ENCODE results near the gene TOP1.
"Not testable (repeated sequence)": the region's sequence is repeated elsewhere in the genome, so short reads cannot be mapped to it uniquely, and the experiment has no call there.

The TOP1 gene

DNA sequence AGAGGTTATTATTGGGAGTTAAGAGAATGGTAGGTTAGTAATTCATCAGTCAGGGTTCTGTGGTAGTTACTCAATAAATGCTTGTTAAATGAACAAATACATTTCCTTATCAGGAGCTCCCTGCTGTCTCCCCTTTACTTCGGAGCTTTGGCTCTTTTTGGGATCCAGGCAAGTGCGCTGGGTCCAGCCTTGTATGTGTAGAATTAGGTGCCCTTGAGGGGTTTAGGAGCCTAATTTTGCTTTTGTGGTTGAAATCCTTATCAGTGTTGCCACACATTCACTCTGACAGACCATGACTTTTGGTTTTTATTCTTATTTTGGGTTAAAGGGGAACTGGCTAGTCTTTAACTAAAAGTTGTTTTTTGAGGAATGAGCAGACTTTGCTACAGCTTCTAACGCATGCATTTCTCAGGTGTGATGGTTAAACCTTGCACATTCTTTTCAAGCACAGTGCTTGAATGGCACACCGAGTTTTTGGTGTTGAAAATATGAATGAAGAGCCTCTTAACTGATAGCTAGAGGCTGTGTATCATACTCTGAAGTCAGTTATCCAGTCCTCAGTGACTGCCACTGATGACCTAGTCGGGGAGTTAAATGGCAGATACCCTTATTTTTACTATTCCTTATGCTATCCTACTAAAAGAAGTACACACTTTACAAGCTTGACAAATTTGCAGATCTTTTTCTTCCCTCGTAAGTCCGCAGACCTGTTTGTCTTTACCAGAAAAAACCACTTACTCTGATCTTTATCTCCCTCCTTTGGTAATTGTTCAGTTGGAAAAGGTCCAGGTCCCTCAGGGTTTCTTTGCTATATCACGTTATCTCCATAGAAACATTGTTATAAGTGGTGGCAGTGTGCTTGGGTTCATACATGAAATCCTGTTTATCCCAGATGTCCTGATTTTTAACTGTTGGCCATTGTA, 58.0 kb downstream of the TOP1 start:
- in situ Hi-C loops (cut with MboI; ENCODE audit: low sequenced_read_pairs), result no loop called here

GRCh38 chr20:41087325-41087685, 58.7 kb downstream of the TOP1 start:
- in situ Hi-C loops (cut with MboI; ENCODE audit: low sequenced_read_pairs), result no loop called here

DNA sequence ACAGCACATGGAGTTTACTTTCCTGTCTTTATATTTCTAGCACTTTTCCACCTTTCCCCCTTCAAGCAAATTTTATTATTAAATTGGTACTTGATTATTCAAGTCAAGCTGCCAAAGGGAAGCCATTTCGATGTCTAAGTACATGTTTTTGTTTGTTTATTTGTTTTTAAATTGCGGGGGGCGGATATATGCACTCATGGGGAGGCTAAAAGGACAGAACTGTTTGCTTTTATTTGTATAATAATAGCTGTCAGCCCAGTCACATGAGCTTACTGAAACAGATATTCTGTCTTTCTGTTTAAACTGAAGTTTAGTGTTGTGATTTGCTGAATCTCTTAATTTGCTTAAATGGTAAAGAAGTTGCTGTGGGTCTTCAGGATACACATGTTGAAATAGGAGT, 59.2 kb downstream of the TOP1 start:
- in situ Hi-C loops (cut with MboI; ENCODE audit: low sequenced_read_pairs), result no loop called here

- in situ Hi-C loops (cut with MboI; ENCODE audit: low sequenced_read_pairs), result no loop called here
Measured at GRCh38 chr20:41089555-41089954, 60.9 kb downstream of the TOP1 start.

DNA sequence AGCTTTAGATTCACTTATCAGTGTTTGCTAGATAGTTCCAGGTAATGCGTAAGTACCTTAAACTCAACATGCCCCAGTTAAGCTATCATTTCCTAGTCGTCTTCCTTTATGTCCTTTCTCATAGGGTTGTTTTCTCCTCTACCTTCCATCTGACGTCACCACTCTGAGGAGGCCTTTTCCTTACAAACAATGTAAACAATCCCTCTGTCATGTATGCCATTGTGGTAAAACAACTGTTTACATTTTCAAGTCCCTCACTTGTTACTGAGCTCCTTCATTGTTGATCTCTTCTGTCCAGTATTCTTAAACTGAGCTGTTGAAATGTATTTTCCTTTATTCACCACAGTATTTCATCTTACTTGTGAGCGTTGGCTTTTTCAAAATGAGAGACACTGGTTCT, 63.3 kb downstream of the TOP1 start:
- in situ Hi-C loops (cut with MboI; ENCODE audit: low sequenced_read_pairs), result loop anchor here (10.0 kb wide), 1 partner anchor 117 kb away; no protein-coding TSS in a partner anchor

GRCh38 chr20:41094353-41095055, 65.9 kb downstream of the TOP1 start:
- in situ Hi-C loops (cut with MboI; ENCODE audit: low sequenced_read_pairs), result loop anchor here (10.0 kb wide), 1 partner anchor 120 kb away; no protein-coding TSS in a partner anchor

DNA sequence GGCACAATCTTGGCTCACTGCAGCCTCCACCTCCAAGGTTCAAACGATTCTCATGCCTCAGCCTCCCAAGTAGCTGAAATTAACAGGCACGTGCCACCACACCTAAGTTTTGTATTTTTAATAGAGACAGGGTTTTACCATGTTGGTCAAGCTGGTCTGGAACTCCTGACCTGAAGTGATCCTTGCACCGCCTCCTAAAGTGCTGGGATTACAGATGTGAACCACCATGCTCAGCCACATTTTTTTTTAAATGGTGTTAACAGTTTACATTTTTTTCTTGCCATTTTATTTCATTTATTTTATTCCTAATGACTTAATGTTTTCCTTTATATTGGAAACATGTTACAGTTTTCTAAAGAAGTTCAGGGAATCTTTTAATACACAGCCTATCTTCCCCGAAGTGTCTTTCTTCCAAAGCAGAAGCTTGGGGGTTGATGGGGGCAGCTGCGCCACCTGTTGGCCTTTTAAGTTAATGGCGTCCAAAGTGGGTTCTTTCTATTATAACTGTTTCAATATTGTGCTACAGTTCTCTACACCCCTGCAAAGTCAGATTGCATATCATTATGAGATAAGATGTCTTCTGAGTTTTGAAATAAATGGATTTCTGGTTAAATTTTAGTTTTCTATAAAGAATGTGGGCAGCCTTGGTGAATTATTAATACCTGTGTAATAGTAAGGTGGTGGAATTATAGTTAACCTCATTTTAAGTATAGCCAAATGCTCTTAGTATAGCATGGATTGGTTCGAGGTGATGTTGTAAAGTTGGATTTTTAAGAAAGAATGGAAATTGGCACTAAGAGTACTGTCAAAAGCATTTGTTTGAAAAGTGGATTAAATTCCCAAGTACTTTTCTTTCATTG, 66.7 kb downstream of the TOP1 start:
- in situ Hi-C loops (cut with MboI; ENCODE audit: low sequenced_read_pairs), result loop anchor here (10.0 kb wide), 1 partner anchor 121 kb away; no protein-coding TSS in a partner anchor

DNA sequence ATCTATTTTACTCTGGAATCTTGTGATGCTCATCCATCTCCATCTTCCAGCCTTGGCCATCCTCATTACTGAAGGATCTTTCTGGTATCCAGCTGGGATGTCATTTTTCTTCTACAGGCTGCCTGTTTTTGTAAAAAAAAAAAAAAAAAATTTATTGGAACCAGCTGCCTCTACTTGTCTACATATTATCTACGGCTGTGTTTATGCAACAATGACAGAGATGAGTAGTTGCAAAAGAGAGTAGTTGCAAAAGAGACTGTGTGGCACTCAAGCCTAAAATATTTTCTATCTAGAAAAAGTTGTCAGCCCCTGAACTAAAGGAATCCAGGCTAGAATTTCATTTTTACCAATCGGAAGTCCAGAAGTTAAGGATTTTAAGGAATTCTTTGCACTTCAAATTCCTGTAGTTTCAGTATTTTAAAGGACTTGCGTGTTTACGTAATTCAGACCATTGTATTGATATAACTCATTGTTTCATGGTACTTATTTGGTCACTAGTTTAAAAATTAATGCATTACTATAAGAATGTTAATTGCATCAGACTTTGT, 70.2 kb downstream of the TOP1 start:
- in situ Hi-C loops (cut with MboI; ENCODE audit: low sequenced_read_pairs), result loop anchor here (10.0 kb wide), 1 partner anchor 124 kb away; no protein-coding TSS in a partner anchor

DNA sequence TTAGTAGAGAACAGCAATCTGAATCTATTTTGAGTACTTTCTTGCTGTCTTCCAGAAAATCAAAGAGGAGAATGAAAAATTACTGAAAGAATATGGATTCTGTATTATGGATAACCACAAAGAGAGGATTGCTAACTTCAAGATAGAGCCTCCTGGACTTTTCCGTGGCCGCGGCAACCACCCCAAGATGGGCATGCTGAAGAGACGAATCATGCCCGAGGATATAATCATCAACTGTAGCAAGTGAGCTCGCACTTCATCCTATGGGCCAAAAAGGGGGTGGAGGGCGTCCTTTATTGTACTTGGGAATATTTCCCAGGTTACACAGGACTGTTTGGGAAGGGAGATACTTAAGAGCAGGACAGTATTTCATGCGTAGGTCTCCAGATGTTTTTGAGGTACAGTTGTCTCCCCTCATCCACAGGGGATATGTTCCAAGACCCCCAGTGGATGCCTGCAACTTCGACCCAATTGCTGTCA, 71.4 kb downstream of the TOP1 start:
- in situ Hi-C loops (cut with MboI; ENCODE audit: low sequenced_read_pairs), result no loop called here

DNA sequence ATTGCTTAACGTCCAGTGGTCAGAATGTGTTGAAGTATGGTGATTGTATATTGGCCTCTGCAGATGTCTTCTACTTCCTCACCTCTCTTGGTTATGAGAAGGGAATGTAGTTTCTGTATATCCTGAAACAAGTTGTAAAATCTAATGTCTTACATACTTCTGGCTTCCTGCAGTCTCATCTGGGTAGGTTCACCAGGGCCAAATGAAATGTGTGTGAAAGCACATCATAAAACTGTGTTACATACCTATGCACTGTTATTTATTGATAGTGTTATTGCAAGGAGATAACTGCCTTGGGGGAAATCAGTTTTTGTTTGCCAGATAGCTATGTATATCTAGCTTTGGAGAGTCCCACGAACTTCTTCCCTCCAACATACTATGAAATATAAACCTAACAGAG, 73.0 kb downstream of the TOP1 start:
- in situ Hi-C loops (cut with MboI; ENCODE audit: low sequenced_read_pairs), result no loop called here

- in situ Hi-C loops (cut with MboI; ENCODE audit: low sequenced_read_pairs), result no loop called here
Measured at GRCh38 chr20:41108531-41108930, 79.9 kb downstream of the TOP1 start.

DNA sequence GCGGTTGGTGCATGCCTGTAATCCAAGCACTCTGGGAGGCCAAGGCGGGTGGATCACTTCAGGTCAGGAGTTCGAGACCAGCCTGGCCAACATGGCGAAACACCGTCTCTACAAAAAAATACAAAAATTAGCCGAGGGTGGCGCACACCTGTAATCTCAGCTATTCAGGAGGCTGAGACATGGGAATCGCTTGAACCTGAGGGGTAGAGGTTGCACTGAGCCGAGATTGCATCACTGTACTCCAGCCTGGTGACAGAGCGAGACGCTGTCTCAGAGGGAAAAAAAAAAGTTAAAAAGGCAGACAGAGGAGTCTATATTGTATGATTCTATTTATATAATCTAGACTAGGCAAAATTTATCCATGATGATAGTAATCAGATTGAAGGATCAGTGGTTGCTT, 81.4 kb downstream of the TOP1 start:
- in situ Hi-C loops (cut with MboI; ENCODE audit: low sequenced_read_pairs), result no loop called here

DNA sequence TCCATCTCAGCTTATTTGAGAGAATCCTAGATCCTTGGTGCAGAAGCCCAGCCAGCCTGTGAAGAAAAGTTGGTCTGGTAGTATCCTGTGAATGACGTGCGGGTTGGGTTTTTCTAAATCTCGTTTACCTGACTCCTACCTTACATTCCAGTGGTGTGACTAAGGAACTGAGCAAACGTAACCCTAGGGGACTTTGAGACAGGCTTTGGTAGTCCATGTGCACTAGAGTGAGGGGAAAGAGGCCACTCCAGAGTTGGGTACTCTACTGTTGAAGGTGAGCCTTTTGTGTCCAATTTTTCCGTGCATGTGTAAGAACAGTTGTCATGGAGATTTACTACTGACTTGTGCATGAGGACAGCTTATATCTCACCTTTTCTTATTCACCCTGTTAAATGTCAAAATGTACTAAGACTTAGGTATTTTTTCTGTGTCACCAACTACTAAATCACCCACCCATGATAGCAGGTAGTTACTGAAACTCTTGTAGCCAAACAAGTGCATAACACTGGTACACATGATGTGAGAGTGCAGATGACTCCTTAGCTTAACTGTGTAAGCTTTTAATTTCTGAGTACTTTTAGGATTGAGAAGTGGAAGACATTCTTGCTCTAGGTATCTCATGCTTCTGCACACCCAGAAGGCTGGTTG, 82.4 kb downstream of the TOP1 start:
- in situ Hi-C loops (cut with MboI; ENCODE audit: low sequenced_read_pairs), result no loop called here

- in situ Hi-C loops (cut with MboI; ENCODE audit: low sequenced_read_pairs), result no loop called here
Measured at GRCh38 chr20:41111578-41111951, 82.9 kb downstream of the TOP1 start.

DNA sequence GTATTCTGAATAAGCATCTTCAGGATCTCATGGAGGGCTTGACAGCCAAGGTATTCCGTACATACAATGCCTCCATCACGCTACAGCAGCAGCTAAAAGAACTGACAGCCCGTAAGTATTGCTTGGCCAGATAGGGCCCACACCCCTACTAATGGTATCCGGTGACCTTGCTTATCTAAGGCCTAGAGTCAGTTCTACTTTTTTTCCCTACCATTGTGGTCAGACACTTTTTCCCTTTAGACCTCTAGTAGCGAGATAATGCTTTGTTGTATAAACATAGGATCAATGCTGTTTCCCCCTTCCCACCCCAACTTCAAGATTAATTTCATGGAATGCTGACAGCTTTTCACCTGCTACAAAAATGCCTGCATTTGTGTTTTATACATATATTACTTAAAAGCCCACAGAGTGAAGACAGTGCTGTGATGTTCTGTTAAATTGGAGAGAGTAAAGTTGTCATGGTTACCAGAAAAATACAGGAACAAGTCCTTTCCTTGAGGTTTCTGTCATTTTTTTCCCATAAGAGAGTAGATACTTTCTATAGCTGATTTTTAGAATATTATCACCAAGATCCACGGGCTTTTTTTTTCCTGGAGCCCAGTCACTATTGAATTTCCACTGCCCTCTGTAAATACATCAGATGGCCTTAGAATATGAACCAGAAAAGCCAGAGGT, 87.8 kb downstream of the TOP1 start:
- in situ Hi-C loops (cut with MboI; ENCODE audit: low sequenced_read_pairs), result no loop called here

GRCh38 chr20:41118159-41118558, 89.5 kb downstream of the TOP1 start:
- in situ Hi-C loops (cut with MboI; ENCODE audit: low sequenced_read_pairs), result not testable (repeated sequence)

- in situ Hi-C loops (cut with MboI; ENCODE audit: low sequenced_read_pairs), result no loop called here
Measured at GRCh38 chr20:41118632-41119031, 90.0 kb downstream of the TOP1 start.

GRCh38 chr20:41119614-41120561, 91.3 kb downstream of the TOP1 start:
- in situ Hi-C loops (cut with MboI; ENCODE audit: low sequenced_read_pairs), result no loop called here

All from HL-60/S4 treated with phorbol 12-myristate 13-acetate at 8.2 ng/mL for 4 days and 3 days (cell line).